ENCODE results near the gene ANKRD11.

Gene ANKRD11

GRCh38 chr16:89401641-89402445, 88.5 kb downstream of the ANKRD11 start:
- DNase-seq (ENCODE audit: insufficient read length, low spot score) (no peak), FAIRE-seq (no peak)
- no peak for TF ChIP-seq CTCF (IDR thresholded peaks at IDR 0.05; ENCODE audit: insufficient read depth, missing control alignments)

GRCh38 chr16:89401205-89401604, 89.2 kb downstream of the ANKRD11 start:
- FAIRE-seq: no peak
- no peak for DNase-seq (ENCODE audit: insufficient read length, low spot score)
- no peak for TF ChIP-seq CTCF (IDR thresholded peaks at IDR 0.05; ENCODE audit: insufficient read depth, missing control alignments)

GRCh38 chr16:89400740-89401139, 89.6 kb downstream of the ANKRD11 start:
- no peak for TF ChIP-seq CTCF (IDR thresholded peaks at IDR 0.05; ENCODE audit: insufficient read depth, missing control alignments)
- DNase-seq (ENCODE audit: insufficient read length, low spot score): no peak

GRCh38 chr16:89398924-89399323, 91.4 kb downstream of the ANKRD11 start:
- no peak for TF ChIP-seq CTCF (IDR thresholded peaks at IDR 0.05; ENCODE audit: insufficient read depth, missing control alignments)
- no peak for FAIRE-seq
- DNase-seq (ENCODE audit: insufficient read length, low spot score): no peak

More at GRCh38 chr16:89400740-89401139, 89.6 kb downstream of the ANKRD11 start:
- FAIRE-seq: no peak

GRCh38 chr16:89397331-89397861, 93.0 kb downstream of the ANKRD11 start:
- TF ChIP-seq CTCF (IDR thresholded peaks at IDR 0.05; ENCODE audit: insufficient read depth, missing control alignments): no peak
- no peak for DNase-seq (ENCODE audit: insufficient read length, low spot score)
- FAIRE-seq: no peak

GRCh38 chr16:89396156-89396555, 94.2 kb downstream of the ANKRD11 start:
- TF ChIP-seq CTCF (IDR thresholded peaks at IDR 0.05; ENCODE audit: insufficient read depth, missing control alignments): no peak
- no peak for FAIRE-seq
- DNase-seq (ENCODE audit: insufficient read length, low spot score): no peak

Data from D721Med (cell line).